ENCODE results near the gene DDX6. TPM values are rescaled to one million over a fixed set of nuclear protein-coding genes. Genes with fewer than 3 reads are reported as not detected.

DDX6 gene
- total and polyA plus RNA-seq, 2 donors (not counting 3 experiments of a cell fraction or from before 2014, with no cell fraction given) = 19.1 to 138 TPM

- Histone ChIP-seq H3K4me3 (replicated peaks in 1 of 3; ENCODE audit: insufficient read depth in 1 of 3, low read depth in 1 of 3, low read length in 3 of 3) (no peak overlapping the region), H3K9me3 (replicated peaks; ENCODE audit: control insufficient read depth, insufficient read depth, low read length) (no peaks in the 10 kb centered on the region), H2AFZ (ENCODE audit: low read depth, low read length) (no peak overlapping the region), H3K9me1 (replicated peaks; ENCODE audit: control insufficient read depth, extremely low read depth, insufficient read depth, low read length) (no peaks in the 10 kb centered on the region), H3K36me3 (ENCODE audit: control insufficient read depth in 2 of 2, extremely low read depth in 1 of 2, insufficient read depth in 2 of 2, low read length in 2 of 2) (no peaks in the 10 kb centered on the region), H3K79me2 (ENCODE audit: control insufficient read depth, insufficient read depth, low read length) (no peaks in the 10 kb centered on the region), H4K20me1 (replicated peaks; ENCODE audit: control insufficient read depth, extremely low read depth, insufficient read depth, low read length) (no peaks in the 10 kb centered on the region), H3K4me1 (ENCODE audit: control insufficient read depth, extremely low read depth, insufficient read depth, low read length) (no peaks in the 10 kb centered on the region), H3K4me2 (ENCODE audit: insufficient read depth, low read length) (no peak overlapping the region), H3K27me3 (ENCODE audit: control insufficient read depth in 2 of 2, insufficient read depth in 2 of 2, low read length in 2 of 2) (peaks cover 3 to 5% of the 10 kb centered on the region in 2 experiments), H3K27ac (ENCODE audit: insufficient read depth, low read depth, low read length) (no peak overlapping the region), H3K9ac (replicated peaks; ENCODE audit: extremely low read depth, insufficient read depth, low read length) (no peak overlapping the region)
- DNase-seq (ENCODE audit: low read depth, low spot score) (no peak), FAIRE-seq (no peak)
- ChIA-PET CTCF (no interaction called here), POLR2A (no interaction called here)
- no TSS peak for BruUV-seq (replicated peaks)
- dilution Hi-C loops (cut with MboI; ENCODE audit: extremely low pct_ligation_motif_present, low sequenced_read_pairs) = no loop called here
- intact Hi-C loops (cut with micrococcal nuclease) = no loop called here
- TF ChIP-seq FOS (IDR thresholded peaks at IDR 0.05; ENCODE audit: borderline replicate concordance, insufficient read depth, low read length) = no peak
- no peak for TF ChIP-seq POLR2AphosphoS5 (IDR thresholded peaks at IDR 0.05; ENCODE audit: insufficient read depth, low read depth, low read length)
- no peak for TF ChIP-seq JUN (IDR thresholded peaks at IDR 0.05; ENCODE audit: borderline replicate concordance, insufficient read depth, insufficient read length, low read depth)
- TF ChIP-seq GATA2 (IDR thresholded peaks at IDR 0.05; ENCODE audit: insufficient read depth, insufficient read length, low read depth, low read length) = no peak
- TF ChIP-seq EZH2 (IDR thresholded peaks at IDR 0.05; ENCODE audit: borderline replicate concordance, low read depth, low read length, severe bottlenecking) = no peak
- no peak for TF ChIP-seq MYC (IDR thresholded peaks at IDR 0.05; ENCODE audit: low read depth, low read length)
- no peak for TF ChIP-seq CTCF (IDR thresholded peaks at IDR 0.05; ENCODE audit: extremely low read depth in 1 of 2, insufficient read depth in 1 of 2, low read depth in 1 of 2, low read length in 2 of 2)
- TF ChIP-seq MAX (IDR thresholded peaks at IDR 0.05; ENCODE audit: insufficient read depth, insufficient read length) = no peak
- no peak for TF ChIP-seq POLR2A (IDR thresholded peaks at IDR 0.05; ENCODE audit: low read depth, low read length)
These were observed 82.7 kb downstream of the DDX6 start for GRCh38 chr11:118708296-118708695.
